Peyer's patch (tissue), 4 donors: ENCODE measurements around the gene AUTS2. TPM values are rescaled to one million over a fixed set of nuclear protein-coding genes. Genes with fewer than 3 reads are reported as not detected.

ENCODE experiments used
- DNase-seq, 3 donors: peaks; one replicate each; pipeline ENCODE4 v3.0.0-alpha.2; 2017 to 2019
- H3K27ac ChIP-seq, 4 donors: fragments of 200-600 bp; sonication (generic); one replicate each; pipeline ENCODE4 v1.5.1; 2016 to 2019
- H3K27me3 ChIP-seq, 2 donors: fragments of 200-600 bp; sonication (generic); one replicate each; pipeline ENCODE4 v1.5.1; 2019
- H3K36me3 ChIP-seq, 3 donors: fragments of 200-600 bp; sonication (generic); one replicate each; pipeline ENCODE4 v1.5.1; 2016 to 2019
- H3K4me1 ChIP-seq, 4 donors: fragments of 200-600 bp; sonication (generic); one replicate each; pipeline ENCODE4 v1.5.1; 2016 to 2019
- H3K4me3 ChIP-seq, 4 donors: fragments of 200-600 bp; sonication (generic); 1 replicate in 3 of 4; 2 replicates in 1 of 4; pipeline ENCODE4 v1.5.1; 2016 to 2019; ENCODE audit warnings: mild to moderate bottlenecking in 1 of 4
- H3K9me3 ChIP-seq, 4 donors: fragments of 200-600 bp; sonication (generic); one replicate each; pipeline ENCODE4 v1.5.1; 2016 to 2019; ENCODE audit warnings: mild to moderate bottlenecking in 1 of 4
- POLR2A ChIP-seq, 2 donors: fragments of 450-650 bp; IDR thresholded peaks; one replicate each; pipeline ENCODE4 v1.5.1; 2017; ENCODE audit warnings: antibody characterized with exemption in 2 of 2, mild to moderate bottlenecking in 2 of 2, moderate library complexity in 2 of 2
- total RNA-seq, 4 donors: library from RNA; depleted of rRNA; stranded (reverse); fragments of >200 nt; gene quantifications; one replicate each; pipeline ENCODE4 v1.1.0, GENCODE V29; 2016
- TF ChIP-seq, protein P1 (sequence below), 6 experiments: fragments of 450-650 bp in 4 of 6; fragments of 200-600 bp in 2 of 6; sonication (generic) in 1 of 6; IDR thresholded peaks; one replicate each; pipeline ENCODE4 v1.5.1; 2017 to 2019; ENCODE audit warnings: antibody characterized with exemption in 6 of 6, mild to moderate bottlenecking in 3 of 6, moderate library complexity in 1 of 6

AUTS2 gene
- total RNA-seq, 4 donors from 2014 or later = 55.9 to 90.0 (median 72.6) TPM

DNA sequence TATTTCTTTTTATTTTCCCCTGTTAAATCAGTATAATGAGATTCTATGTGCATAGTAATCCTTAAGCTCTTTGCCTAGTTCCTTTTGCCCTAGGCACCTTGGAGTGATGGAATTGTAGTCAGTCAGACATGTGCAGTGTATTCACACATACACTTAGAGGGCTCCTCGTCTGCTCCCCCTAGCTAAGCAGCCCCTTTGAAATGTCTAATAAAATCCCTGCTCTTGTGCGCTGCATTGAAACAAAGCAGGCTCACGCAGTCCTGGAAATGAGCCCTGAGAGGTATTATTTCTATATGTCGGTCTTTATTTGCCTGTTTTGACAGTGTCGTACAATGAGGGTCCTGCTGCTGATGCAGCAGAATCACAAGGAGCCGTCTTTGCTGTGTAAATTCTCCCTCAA, 258.7 kb downstream of the AUTS2 start:
- no peak overlapping the region for H3K4me3 ChIP-seq
- H3K9me3 ChIP-seq = no peaks in the 10 kb centered on the region
- H3K36me3 ChIP-seq = no peaks in the 10 kb centered on the region
- H3K27ac ChIP-seq = no peak overlapping the region
- no peaks in the 10 kb centered on the region for H3K27me3 ChIP-seq
- H3K4me1 ChIP-seq = no peaks in the 10 kb centered on the region
- DNase-seq = no peak
- TF ChIP-seq, protein P1, sequence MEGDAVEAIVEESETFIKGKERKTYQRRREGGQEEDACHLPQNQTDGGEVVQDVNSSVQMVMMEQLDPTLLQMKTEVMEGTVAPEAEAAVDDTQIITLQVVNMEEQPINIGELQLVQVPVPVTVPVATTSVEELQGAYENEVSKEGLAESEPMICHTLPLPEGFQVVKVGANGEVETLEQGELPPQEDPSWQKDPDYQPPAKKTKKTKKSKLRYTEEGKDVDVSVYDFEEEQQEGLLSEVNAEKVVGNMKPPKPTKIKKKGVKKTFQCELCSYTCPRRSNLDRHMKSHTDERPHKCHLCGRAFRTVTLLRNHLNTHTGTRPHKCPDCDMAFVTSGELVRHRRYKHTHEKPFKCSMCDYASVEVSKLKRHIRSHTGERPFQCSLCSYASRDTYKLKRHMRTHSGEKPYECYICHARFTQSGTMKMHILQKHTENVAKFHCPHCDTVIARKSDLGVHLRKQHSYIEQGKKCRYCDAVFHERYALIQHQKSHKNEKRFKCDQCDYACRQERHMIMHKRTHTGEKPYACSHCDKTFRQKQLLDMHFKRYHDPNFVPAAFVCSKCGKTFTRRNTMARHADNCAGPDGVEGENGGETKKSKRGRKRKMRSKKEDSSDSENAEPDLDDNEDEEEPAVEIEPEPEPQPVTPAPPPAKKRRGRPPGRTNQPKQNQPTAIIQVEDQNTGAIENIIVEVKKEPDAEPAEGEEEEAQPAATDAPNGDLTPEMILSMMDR (IDR thresholded peaks at IDR 0.05) = no peak
- TF ChIP-seq POLR2A (IDR thresholded peaks at IDR 0.05) = no peak

DNA sequence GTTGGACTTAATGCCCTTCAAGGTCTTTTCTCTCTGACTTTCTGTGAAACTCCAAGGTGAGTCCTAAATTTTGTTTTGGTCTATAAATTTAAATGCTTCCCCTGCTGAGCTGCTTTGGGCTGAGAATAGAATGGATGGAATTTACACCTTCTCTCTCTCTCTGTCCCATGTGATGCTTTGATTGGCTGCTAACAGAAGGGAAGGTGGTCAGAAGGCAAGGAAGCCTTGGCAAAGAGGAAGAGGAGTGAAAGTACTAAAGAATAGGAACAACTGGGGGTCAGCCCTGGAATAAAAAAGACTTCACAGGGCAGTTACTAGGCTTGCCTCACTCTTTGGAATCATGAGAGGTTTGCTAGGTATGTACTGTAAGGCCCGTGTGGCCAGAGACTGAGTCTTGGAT, 260.2 kb downstream of the AUTS2 start:
- no peaks in the 10 kb centered on the region for H3K27me3 ChIP-seq
- H3K4me1 ChIP-seq = no peaks in the 10 kb centered on the region
- no peak overlapping the region for H3K4me3 ChIP-seq
- TF ChIP-seq, protein P1 (IDR thresholded peaks at IDR 0.05) = no peak
- TF ChIP-seq POLR2A (IDR thresholded peaks at IDR 0.05) = no peak
- no peak overlapping the region for H3K27ac ChIP-seq
- DNase-seq = no peak
- no peaks in the 10 kb centered on the region for H3K36me3 ChIP-seq
- no peaks in the 10 kb centered on the region for H3K9me3 ChIP-seq

DNA sequence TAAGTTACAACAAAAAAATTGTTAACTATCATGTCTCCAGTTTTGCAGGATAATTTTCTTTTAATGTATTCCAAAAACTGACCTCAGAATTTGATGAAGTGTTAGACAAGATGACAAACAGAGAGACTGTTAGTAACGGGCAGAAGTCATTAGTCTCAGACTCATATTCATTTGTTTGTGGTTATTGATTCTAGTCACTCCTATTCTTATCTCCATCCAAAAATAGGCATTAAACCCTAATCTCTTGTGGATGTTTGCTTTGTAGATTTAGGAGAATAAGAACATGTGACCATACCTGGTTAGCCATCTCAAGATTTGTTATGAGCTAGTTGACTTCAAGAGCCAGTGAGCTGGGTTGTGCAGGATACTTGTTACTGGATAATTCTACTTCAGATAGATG, 261.1 kb downstream of the AUTS2 start:
- Histone ChIP-seq H3K4me1 (no peaks in the 10 kb centered on the region), H3K36me3 (no peaks in the 10 kb centered on the region), H3K4me3 (no peak overlapping the region), H3K27ac (no peak overlapping the region), H3K9me3 (no peaks in the 10 kb centered on the region), H3K27me3 (no peaks in the 10 kb centered on the region)
- TF ChIP-seq, protein P1 (IDR thresholded peaks at IDR 0.05) = no peak
- no peak for TF ChIP-seq POLR2A (IDR thresholded peaks at IDR 0.05)
- DNase-seq = no peak

DNA sequence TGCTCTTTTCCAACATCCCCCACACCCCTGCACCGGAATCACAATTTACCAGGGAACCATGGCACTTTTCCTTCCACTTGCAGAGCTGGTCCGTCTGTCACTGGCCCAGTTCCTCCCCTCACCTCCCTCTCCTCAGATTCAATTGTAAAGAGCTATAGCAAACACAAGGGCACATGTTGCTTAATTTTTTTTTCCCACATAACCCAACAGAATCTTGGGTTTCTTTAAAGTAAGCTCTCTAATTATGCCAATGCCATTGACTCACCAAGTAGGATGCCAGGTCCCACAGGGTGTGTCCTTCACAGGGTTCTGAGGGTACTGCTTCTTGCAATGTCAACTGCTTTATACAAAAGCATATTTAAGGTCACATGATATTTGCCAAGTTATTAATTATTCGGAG, 262.2 kb downstream of the AUTS2 start:
- no peak for DNase-seq
- Histone ChIP-seq H3K27ac (no peak overlapping the region), H3K4me3 (no peak overlapping the region), H3K36me3 (no peaks in the 10 kb centered on the region), H3K4me1 (no peaks in the 10 kb centered on the region), H3K9me3 (no peaks in the 10 kb centered on the region), H3K27me3 (no peaks in the 10 kb centered on the region)
- TF ChIP-seq, protein P1 (IDR thresholded peaks at IDR 0.05) = no peak
- no peak for TF ChIP-seq POLR2A (IDR thresholded peaks at IDR 0.05)

DNA sequence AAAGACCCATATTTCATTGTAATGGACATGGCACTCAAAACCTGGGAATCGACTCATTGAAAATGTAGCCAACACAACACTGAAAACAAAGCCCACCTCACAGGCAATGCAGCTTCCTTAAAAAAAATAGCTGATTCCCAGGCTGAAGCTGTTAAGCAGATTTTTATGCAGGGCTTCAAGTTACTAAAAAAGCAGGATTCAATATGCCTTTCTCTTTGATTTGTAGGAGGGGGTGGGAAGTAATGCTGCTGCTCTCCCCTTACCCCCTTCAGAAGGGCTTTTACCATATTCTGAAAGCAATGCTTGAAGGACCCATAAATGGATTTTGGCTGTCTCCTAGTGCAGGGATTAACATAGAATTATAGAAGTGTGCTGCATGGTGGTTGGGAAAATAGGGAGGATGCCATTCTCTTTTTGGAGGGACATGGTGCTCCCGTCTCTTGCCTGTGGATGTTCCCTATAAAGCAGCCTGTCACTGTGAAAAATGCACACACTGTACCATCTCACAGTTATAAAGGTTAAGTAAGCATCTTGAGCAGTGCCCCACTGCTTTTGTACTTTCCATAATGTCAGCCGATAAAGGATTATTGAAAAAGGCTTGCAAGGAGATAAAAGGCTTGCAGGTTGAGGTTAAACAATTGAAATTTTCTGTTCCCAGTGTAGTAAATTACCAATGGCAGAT, 262.8 kb downstream of the AUTS2 start:
- no peaks in the 10 kb centered on the region for H3K4me1 ChIP-seq
- no peaks in the 10 kb centered on the region for H3K9me3 ChIP-seq
- no peak for DNase-seq
- H3K36me3 ChIP-seq = no peaks in the 10 kb centered on the region
- no peak overlapping the region for H3K4me3 ChIP-seq
- no peak for TF ChIP-seq POLR2A (IDR thresholded peaks at IDR 0.05)
- TF ChIP-seq, protein P1 (IDR thresholded peaks at IDR 0.05) = no peak
- no peaks in the 10 kb centered on the region for H3K27me3 ChIP-seq
- no peak overlapping the region for H3K27ac ChIP-seq
